ENCODE results near the gene MDP1. TPM values are rescaled to one million over a fixed set of nuclear protein-coding genes. Genes with fewer than 3 reads are reported as not detected.

The MDP1 gene
- total RNA-seq, 1 experiment from 2014 or later: 18.8 TPM

DNA sequence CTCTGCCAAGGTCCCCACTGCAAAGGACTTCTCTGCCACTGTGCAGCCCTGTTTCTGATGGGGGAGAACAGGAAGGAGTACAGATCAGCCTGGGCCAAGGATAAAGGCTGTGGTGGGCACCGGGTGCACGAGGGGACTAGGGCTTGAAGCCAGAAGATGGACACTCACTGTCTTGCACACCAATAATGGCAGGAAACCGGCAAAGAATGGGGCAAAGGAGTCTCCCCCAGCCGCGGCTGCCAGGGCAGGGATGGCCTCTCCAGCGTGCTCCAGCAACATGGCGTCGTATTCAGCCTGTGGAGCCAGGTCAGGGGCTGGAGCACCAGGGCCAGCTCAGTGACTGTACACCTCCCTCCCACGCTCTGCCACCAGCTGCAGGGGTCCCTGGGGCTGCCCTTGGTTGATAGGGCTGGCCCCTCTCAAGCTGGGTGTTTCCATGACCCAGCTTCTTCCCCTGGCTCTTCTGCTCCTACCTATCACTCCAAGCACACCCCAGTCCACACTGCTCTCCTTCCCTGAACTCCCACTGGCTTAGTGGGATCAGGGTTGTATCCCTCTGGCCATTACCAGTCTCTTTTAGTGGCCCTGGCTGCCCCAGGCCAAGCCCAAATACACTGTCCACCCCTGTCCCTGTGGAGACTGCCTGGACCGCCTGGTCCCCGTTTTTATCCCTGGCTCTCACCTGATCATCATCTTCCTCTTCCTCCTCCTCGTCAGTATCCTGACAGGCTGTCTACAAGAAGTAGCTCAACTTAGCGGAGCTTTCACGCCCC lies 33.6 kb downstream of the MDP1 start:
- Histone ChIP-seq H3K27me3 (ENCODE audit: insufficient read depth, low read length) (no peaks in the 10 kb centered on the region), H3K14ac (ENCODE audit: insufficient read depth, low read length) (no peak overlapping the region)
- WGBS (ENCODE audit: extremely low coverage, insufficient read length, low lambda C conversion rate): no CpG with 5 or more reads among the region's 14 CpGs

More for the DNA sequence above, 33.6 kb downstream of the MDP1 start:
- Histone ChIP-seq H4K91ac (ENCODE audit: insufficient read length, low read depth, low read length) (no peak overlapping the region), H4K8ac (replicated peaks; ENCODE audit: insufficient read length, low read depth, low read length) (no peak overlapping the region), H2BK5ac (ENCODE audit: insufficient read length, low read length) (no peak overlapping the region), H3T11ph (ENCODE audit: low read length) (no peak overlapping the region), H3K79me2 (ENCODE audit: insufficient read depth, low read length) (no peaks in the 10 kb centered on the region), H2BK12ac (ENCODE audit: insufficient read length, low read depth, low read length) (no peak overlapping the region), H2AK5ac (ENCODE audit: insufficient read length, low read length) (no peak overlapping the region), H3K9me3 (ENCODE audit: control insufficient read depth, low read depth, low read length) (no peaks in the 10 kb centered on the region), H3K4me1 (ENCODE audit: insufficient read depth, low read length) (no peaks in the 10 kb centered on the region), H3K27ac (ENCODE audit: insufficient read length, low read depth, low read length) (no peak overlapping the region), H4K5ac (ENCODE audit: insufficient read length, low read depth, low read length) (no peak overlapping the region), H4K20me1 (ENCODE audit: control insufficient read depth, insufficient read depth, insufficient read length) (no peaks in the 10 kb centered on the region), H2BK15ac (ENCODE audit: low read depth, low read length) (no peak overlapping the region), H3K56ac (ENCODE audit: insufficient read length, low read depth, low read length) (no peak overlapping the region), H3K4ac (ENCODE audit: low read depth, low read length) (no peak overlapping the region), H3K23me2 (ENCODE audit: insufficient read length, low read depth, low read length, poor library complexity, severe bottlenecking) (no peaks in the 10 kb centered on the region), H3K9ac (ENCODE audit: extremely low read depth, insufficient read length, low read length) (no peak overlapping the region), H3K79me1 (ENCODE audit: insufficient read depth, low read depth, low read length, poor library complexity, severe bottlenecking) (peaks cover 1% of the 10 kb centered on the region), H3K4me2 (ENCODE audit: insufficient read depth, insufficient read length, low read length) (no peak overlapping the region), H3K23ac (ENCODE audit: insufficient read length, low read depth, low read length) (no peak overlapping the region), H2AFZ (ENCODE audit: low read length) (no peak overlapping the region), H2BK20ac (ENCODE audit: low read depth, low read length, poor library complexity, severe bottlenecking) (no peak overlapping the region), H2BK120ac (ENCODE audit: low read depth, low read length, poor library complexity, severe bottlenecking) (no peak overlapping the region), H3K18ac (ENCODE audit: insufficient read length, low read depth, low read length) (no peak overlapping the region)
- Mint-ChIP-seq H3K4me1 (peaks cover 0 to 3% of the 10 kb centered on the region in 2 experiments; a peak in 1 of 4 replicates), H3K27ac (peak overlapping the region in 1 of 3 experiments; percentile 16; a peak in 1 of 7 replicates), H3K9me3 (no peaks in the 10 kb centered on the region), H3K27me3 (ENCODE audit: low read depth) (no peaks in the 10 kb centered on the region; the same call in 1 of the 2 replicates), H3K36me3 (ENCODE audit: insufficient read depth in 1 of 3, low read depth in 3 of 3) (peaks cover 44 to 95% (median 79%) of the 10 kb centered on the region in 3 experiments), H3K4me3 (no peak overlapping the region; a peak in 1 of 5 replicates)
- no peak for TF ChIP-seq CTCF (conservative IDR thresholded peaks at IDR 0.05)
- DNase-seq: no peak
